A673 (cell line): ENCODE measurements around the gene HNRNPM.

ENCODE experiments used
- EZH2 ChIP-seq: fragments of 200-600 bp; sonication (generic); IDR thresholded peaks from 2 replicates; pipeline ENCODE4 v1.6.1; 2017; ENCODE audit warnings: borderline replicate concordance, low read depth, mild to moderate bottlenecking, mixed read lengths, antibody characterized with exemption, low read length; ENCODE audit not compliant: poor library complexity, severe bottlenecking
- TF ChIP-seq, protein P1 (sequence below): fragments of 300-800, 200-600 bp; sonication (generic); conservative IDR thresholded peaks from 2 replicates; pipeline ENCODE4 v1.5.1; 2017; ENCODE audit warnings: low read depth, mild to moderate bottlenecking, antibody characterized with exemption, low read length, moderate library complexity, mixed read lengths

GRCh38 chr19:8398311-8398771 lies 46.4 kb upstream of the HNRNPM start:
- TF ChIP-seq EZH2 = no peak
- TF ChIP-seq, protein P1, sequence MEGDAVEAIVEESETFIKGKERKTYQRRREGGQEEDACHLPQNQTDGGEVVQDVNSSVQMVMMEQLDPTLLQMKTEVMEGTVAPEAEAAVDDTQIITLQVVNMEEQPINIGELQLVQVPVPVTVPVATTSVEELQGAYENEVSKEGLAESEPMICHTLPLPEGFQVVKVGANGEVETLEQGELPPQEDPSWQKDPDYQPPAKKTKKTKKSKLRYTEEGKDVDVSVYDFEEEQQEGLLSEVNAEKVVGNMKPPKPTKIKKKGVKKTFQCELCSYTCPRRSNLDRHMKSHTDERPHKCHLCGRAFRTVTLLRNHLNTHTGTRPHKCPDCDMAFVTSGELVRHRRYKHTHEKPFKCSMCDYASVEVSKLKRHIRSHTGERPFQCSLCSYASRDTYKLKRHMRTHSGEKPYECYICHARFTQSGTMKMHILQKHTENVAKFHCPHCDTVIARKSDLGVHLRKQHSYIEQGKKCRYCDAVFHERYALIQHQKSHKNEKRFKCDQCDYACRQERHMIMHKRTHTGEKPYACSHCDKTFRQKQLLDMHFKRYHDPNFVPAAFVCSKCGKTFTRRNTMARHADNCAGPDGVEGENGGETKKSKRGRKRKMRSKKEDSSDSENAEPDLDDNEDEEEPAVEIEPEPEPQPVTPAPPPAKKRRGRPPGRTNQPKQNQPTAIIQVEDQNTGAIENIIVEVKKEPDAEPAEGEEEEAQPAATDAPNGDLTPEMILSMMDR = no peak
